Measurements from ENCODE around the gene KATNAL2.

GRCh38 chr18:46953195-46953594 lies 35.8 kb downstream of the KATNAL2 start:
- TF ChIP-seq EP300 (IDR thresholded peaks at IDR 0.05; ENCODE audit: low read depth): no peak
- no peak for TF ChIP-seq POLR2A (IDR thresholded peaks at IDR 0.05)
- no peak for TF ChIP-seq CTCF (IDR thresholded peaks at IDR 0.05)
- no peak for TF ChIP-seq POLR2AphosphoS5 (IDR thresholded peaks at IDR 0.05)
